GM21723 (cell line): ENCODE data around the gene PCDHGA11.
"Not testable (repeated sequence)": the region's sequence is repeated elsewhere in the genome, so short reads cannot be mapped to it uniquely, and the experiment has no call there.

Experiments
- ATAC-seq: cut with Tn5 transposase; IDR thresholded peaks from one replicate; pipeline ENCODE4 v1.9.1; 2021; ENCODE audit warnings: mild to moderate bottlenecking, moderate library complexity; ENCODE audit not compliant: unreplicated experiment

PCDHGA11 gene

DNA sequence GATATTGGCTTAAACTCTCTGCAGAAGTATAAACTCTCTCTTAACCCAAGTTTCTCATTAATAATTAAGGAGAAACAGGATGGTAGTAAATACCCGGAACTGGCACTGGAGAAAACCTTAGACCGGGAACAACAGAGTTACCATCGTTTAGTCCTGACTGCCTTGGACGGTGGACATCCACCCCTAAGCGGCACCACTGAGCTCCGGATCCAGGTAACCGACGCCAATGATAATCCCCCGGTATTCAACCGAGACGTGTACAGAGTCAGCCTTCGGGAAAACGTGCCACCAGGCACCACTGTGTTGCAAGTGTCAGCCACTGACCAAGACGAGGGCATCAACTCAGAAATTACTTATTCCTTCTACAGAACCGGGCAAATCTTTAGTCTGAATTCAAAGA lies 22.2 kb upstream of the PCDHGA11 start:
- no peak for ATAC-seq

GRCh38 chr5:141399555-141400258 lies 21.1 kb upstream of the PCDHGA11 start:
- ATAC-seq: no peak

- ATAC-seq: no peak
Measured at GRCh38 chr5:141402553-141403243, 18.2 kb upstream of the PCDHGA11 start, which contains the start of gene PCDHGA9. PCDHGA9 (plus strand) TSS chr5:141402778; CDS start chr5:141402953, 175 bp downstream.

- ATAC-seq: no peak
Measured at GRCh38 chr5:141403387-141403786, 17.5 kb upstream of the PCDHGA11 start.

DNA sequence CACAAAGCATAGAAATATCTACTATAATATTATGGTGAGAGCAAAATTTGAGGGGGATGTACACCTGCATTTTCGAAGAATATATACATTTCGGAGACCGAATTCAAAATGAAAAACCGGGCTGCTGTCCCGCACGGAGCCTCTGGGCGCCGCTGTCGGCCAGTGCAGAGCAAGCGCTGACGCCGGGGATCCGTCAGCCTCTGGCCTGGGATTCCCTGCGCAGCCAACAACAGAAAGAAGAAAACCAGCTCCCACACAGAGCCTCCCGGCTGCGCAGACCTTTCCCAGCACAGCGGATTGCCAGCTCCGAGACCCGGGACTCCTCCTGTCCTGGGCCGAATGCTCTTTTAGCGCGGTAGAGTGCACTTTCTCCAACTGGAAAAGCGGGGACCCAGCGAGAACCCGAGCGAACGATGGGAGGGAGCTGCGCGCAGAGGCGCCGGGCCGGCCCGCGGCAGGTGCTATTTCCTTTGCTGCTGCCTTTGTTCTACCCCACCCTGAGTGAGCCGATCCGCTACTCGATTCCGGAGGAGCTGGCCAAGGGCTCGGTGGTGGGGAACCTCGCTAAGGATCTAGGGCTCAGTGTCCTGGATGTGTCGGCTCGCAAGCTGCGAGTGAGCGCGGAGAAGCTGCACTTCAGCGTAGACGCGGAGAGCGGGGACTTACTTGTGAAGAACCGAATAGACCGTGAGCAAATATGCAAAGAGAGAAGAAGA lies 12.9 kb upstream of the PCDHGA11 start, which contains the start of gene PCDHGB6:
TSS of gene PCDHGB6 (plus strand) at position 232 of the 716 bp plus-strand sequence. CDS start at position 414, 182 bp downstream.
- ATAC-seq: not testable (repeated sequence)

DNA sequence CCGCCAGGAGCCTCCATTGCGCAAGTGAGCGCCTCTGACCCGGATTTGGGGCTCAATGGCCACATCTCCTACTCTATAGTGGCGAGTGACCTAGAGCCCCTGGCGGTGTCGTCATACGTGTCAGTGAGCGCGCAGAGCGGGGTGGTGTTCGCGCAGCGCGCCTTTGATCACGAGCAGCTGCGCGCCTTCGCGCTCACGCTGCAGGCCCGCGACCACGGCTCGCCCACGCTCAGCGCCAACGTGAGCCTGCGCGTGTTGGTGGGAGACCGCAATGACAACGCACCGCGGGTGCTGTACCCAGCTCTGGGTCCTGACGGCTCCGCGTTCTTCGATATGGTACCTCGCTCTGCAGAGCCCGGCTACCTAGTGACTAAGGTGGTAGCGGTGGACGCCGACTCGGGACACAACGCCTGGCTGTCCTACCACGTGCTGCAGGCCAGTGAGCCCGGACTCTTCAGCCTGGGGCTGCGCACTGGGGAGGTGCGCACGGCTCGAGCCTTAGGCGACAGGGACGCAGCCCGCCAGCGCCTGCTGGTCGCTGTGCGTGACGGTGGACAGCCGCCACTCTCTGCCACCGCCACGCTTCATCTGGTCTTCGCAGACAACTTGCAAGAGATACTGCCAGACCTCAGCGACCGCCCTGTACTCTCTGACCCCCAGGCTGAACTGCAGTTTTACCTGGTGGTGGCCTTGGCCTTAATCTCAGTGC lies 11.1 kb upstream of the PCDHGA11 start:
- ATAC-seq: no peak

DNA sequence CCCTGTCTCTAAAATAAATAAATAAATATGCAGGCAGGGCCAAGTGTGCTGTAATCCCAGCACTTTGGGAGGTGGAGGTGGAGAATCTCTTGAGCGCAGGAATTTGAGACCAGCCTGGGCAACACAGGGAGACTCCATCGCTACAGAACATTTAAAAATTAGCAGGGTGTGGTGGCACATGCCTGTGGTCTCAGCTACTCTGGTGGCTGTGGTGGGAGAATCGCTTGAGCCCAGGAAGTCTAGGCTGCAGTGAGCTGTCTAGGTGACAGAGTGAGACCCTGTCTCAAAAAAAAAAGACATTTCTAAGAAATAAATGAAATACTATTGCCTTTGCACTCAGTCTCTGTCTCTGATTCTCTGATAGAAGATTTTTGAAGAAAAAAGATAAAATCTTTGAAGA lies 9.3 kb upstream of the PCDHGA11 start:
- no peak for ATAC-seq

GRCh38 chr5:141412854-141413539 lies 7.9 kb upstream of the PCDHGA11 start, which contains the start of gene PCDHGA10:
PCDHGA10 (plus strand) TSS chr5:141412987; CDS start chr5:141413176, 189 bp downstream.
- ATAC-seq: peak; percentile 78

GRCh38 chr5:141413540-141414069 lies 7.2 kb upstream of the PCDHGA11 start:
- no peak for ATAC-seq

DNA sequence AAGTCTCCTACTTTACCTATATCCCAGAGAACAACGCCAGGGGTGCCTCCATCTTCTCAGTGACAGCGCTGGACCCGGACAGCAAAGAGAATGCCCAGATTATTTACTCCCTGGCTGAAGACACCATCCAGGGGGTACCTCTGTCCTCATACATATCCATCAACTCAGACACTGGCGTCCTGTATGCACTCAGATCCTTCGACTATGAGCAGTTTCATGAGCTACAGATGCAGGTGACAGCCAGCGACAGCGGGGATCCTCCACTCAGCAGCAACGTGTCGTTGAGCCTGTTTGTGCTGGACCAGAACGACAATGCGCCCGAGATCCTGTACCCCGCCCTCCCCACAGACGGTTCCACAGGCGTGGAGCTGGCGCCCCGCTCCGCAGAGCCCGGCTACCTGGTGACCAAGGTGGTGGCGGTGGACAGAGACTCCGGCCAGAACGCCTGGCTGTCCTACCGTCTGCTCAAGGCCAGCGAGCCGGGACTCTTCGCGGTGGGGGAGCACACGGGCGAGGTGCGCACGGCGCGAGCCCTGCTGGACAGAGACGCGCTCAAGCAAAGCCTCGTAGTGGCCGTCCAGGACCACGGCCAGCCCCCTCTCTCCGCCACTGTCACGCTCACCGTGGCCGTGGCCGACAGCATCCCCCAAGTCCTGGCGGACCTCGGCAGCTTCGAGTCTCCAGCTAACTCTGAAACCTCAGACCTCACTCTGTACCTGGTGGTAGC lies 6.1 kb upstream of the PCDHGA11 start:
- not testable (repeated sequence) for ATAC-seq

DNA sequence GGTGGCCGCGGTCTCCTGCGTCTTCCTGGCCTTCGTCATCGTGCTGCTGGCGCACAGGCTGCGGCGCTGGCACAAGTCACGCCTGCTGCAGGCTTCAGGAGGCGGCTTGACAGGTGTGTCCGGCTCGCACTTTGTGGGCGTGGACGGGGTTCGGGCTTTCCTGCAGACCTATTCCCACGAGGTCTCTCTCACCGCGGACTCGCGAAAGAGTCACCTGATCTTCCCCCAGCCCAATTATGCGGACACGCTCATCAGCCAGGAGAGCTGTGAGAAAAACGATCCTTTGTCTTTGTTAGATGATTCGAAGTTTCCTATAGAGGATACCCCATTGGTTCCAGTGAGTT lies 5.6 kb upstream of the PCDHGA11 start:
- not testable (repeated sequence) for ATAC-seq

GRCh38 chr5:141417494-141418172 lies 3.2 kb upstream of the PCDHGA11 start, which contains the start of gene PCDHGB7:
PCDHGB7 (plus strand) TSS chr5:141417677; CDS start chr5:141417860, 183 bp downstream.
- ATAC-seq: peak; percentile 74

- no peak for ATAC-seq
Measured at GRCh38 chr5:141419074-141419880, 1.6 kb upstream of the PCDHGA11 start.

- no peak for ATAC-seq
Measured at GRCh38 chr5:141421489-141421855, 621 bp downstream of the PCDHGA11 start.

- no peak for ATAC-seq
Measured at GRCh38 chr5:141422742-141423291, 2.0 kb downstream of the PCDHGA11 start.

DNA sequence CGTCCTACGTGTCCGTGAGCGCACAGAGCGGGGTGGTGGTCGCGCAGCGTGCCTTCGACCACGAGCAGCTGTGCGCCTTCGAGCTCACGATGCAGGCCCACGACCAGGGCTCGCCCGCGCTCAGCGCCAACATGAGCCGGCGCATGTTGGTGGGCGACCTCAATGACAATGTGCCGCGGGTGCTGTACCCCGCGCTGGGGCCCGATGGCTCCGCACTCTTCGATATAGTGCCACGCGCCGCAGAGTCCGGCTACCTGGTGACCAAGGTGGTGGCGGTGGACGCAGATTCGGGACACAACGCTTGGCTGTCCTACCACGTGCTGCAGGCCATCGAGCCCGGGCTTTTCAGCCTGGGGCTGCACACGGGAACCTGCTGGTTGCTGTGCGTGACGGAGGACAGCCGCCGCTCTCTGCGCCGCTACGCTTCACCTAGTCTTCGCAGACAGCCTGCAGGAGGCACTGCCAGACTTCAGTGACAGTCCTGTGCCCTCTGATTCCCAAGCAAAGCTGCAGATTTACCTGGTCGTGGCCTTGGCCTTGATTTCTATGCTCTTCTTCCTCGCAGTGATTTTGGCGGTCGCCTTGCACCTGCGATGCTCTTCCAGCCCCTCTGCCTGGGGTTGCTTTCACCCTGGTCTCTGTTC lies 7.1 kb downstream of the PCDHGA11 start:
- ATAC-seq: no peak
